Right atrium auricular region (tissue), 2 donors: ENCODE measurements around the gene TMEM156. TPM values are rescaled to one million over a fixed set of nuclear protein-coding genes. Genes with fewer than 3 reads are reported as not detected.

Experiments
- DNase-seq: peaks from one replicate; pipeline ENCODE4 v3.0.0-alpha.2; 2019; ENCODE audit warnings: low spot score
- H3K27ac ChIP-seq, 2 donors: fragments of 200-600 bp; sonication (generic); 1 replicate in 1 of 2; 2 replicates in 1 of 2; pipeline ENCODE4 v1.5.1; 2016 to 2019
- H3K27me3 ChIP-seq, 2 donors: fragments of 200-600 bp; sonication (generic); one replicate each; pipeline versions ENCODE4 v1.5.1 to v1.6.0; 2017 to 2019
- H3K36me3 ChIP-seq: fragments of 200-600 bp; sonication (generic); one replicate; pipeline ENCODE4 v1.5.1; 2016
- H3K4me1 ChIP-seq, 2 donors: fragments of 200-600 bp; sonication (generic); one replicate each; pipeline versions ENCODE4 v1.5.1 to v1.6.0; 2017 to 2019
- H3K4me3 ChIP-seq, 2 donors: fragments of 200-600 bp; sonication (generic); 1 replicate in 1 of 2; 2 replicates in 1 of 2; pipeline ENCODE4 v1.5.1; 2017 to 2019; ENCODE audit warnings: mild to moderate bottlenecking in 1 of 2, moderate library complexity in 1 of 2
- H3K9me3 ChIP-seq, 2 donors: fragments of 200-600 bp; sonication (generic); one replicate each; pipeline ENCODE4 v1.5.1; 2019
- total RNA-seq, 2 donors: library from RNA; depleted of rRNA; stranded (reverse); fragments of >200 nt; gene quantifications; one replicate each; pipeline ENCODE4 v1.1.0, GENCODE V29; 2016
- TF ChIP-seq, protein P1 (sequence below), 2 donors: fragments of 200-600 bp; sonication (generic); IDR thresholded peaks; one replicate each; pipeline ENCODE4 v1.5.1; 2019; ENCODE audit warnings: antibody characterized with exemption in 2 of 2

TMEM156 gene
- total RNA-seq, 2 donors from 2014 or later, result not detected

DNA sequence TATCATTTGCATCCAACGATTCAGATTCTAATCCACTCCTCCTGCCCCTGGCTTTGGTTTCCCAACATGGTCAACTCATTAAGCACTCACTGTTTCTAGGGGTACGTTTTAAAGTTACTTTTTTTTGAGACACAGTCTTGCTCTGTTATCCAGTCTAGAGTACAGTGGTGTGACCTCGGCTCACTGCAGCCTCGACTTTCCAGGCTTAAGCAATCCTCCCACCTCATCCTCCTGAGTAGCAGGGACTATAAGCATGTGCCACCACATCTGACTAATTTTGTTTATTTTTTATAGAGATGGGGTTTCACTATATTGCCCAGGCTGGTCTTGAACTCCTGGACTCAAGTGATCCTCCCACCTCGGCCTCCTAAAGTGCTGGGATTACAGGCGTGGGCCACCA, 48.9 kb downstream of the TMEM156 start:
- Histone ChIP-seq H3K4me3 (no peak overlapping the region), H3K27me3 (no peaks in the 10 kb centered on the region), H3K36me3 (no peaks in the 10 kb centered on the region), H3K27ac (no peak overlapping the region), H3K4me1 (no peaks in the 10 kb centered on the region), H3K9me3 (no peaks in the 10 kb centered on the region)
- DNase-seq, result no peak
- TF ChIP-seq, protein P1, sequence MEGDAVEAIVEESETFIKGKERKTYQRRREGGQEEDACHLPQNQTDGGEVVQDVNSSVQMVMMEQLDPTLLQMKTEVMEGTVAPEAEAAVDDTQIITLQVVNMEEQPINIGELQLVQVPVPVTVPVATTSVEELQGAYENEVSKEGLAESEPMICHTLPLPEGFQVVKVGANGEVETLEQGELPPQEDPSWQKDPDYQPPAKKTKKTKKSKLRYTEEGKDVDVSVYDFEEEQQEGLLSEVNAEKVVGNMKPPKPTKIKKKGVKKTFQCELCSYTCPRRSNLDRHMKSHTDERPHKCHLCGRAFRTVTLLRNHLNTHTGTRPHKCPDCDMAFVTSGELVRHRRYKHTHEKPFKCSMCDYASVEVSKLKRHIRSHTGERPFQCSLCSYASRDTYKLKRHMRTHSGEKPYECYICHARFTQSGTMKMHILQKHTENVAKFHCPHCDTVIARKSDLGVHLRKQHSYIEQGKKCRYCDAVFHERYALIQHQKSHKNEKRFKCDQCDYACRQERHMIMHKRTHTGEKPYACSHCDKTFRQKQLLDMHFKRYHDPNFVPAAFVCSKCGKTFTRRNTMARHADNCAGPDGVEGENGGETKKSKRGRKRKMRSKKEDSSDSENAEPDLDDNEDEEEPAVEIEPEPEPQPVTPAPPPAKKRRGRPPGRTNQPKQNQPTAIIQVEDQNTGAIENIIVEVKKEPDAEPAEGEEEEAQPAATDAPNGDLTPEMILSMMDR (IDR thresholded peaks at IDR 0.05), result no peak

DNA sequence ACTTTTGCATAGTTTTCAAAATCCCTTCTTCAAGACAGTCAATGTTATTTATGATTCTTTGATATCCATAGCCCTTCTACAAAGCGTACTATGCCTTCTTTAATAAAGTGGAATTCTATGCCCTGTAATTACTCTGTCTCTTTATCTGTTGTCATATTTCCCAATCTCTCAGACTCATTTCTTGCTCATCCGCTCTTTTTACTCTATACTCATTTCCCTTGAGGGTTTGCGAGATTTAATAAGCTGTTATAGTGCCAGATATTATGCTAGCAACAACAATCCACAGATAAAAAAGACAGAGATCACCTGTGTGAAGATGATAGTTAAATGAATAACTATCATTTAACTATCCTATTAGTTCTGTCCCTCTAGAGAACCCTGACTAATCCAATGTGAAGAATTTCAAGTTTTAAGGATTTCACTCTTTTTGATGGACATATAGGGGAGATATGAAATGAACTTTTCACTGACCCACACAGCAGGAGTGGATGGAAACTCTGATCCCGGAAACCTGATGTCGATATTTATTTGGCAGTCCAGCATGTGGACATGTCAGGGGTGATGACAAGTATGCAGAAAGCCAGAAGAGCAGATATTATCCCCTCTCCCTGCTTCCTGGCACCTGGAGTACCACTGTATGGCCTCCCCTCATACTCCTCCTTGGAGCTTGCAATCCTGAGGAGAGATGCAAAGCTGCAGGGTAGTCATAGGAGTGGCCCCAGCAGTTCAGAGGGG, 49.7 kb downstream of the TMEM156 start:
- no peak for DNase-seq
- Histone ChIP-seq H3K4me1 (no peaks in the 10 kb centered on the region), H3K27me3 (no peaks in the 10 kb centered on the region), H3K36me3 (no peaks in the 10 kb centered on the region), H3K4me3 (no peak overlapping the region), H3K27ac (no peak overlapping the region), H3K9me3 (no peaks in the 10 kb centered on the region)
- TF ChIP-seq, protein P1 (IDR thresholded peaks at IDR 0.05), result no peak

DNA sequence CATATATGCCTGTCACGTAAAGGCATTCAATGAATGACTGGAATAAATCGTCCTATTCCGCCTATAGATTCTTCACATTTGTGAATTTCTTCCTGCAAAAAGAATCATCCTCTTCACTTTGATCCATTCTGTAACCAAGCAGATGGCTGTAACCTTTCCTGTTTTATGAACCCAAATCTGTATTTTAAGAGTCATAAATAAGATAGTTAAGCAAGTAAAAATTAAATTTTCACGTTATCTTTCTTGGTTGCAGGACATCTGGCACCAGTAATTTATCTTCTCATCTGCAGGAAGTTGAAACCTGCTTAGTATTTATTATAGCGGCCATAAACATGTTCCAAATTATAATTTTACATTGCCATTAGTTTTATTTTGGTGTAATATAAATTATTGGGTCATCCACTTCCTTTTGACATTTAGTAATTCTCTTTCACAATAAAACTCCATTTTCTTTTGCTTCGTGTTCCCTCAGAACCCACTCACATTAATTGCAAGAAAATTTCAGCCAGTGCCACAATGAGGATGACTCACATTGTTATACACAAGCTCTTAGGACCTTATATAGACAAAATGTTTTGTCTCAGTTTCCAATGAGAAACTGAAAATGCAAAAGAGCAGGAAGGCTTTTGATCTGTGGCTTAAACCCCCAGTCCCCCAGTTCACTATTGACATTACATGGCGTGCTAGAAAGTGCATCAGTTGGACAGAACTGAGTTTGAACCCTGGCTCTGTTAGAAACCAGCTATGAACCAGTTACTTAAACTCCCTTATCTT, 51.1 kb downstream of the TMEM156 start:
- Histone ChIP-seq H3K4me1 (no peaks in the 10 kb centered on the region), H3K27ac (no peak overlapping the region)
- TF ChIP-seq, protein P1 (IDR thresholded peaks at IDR 0.05), result no peak

DNA sequence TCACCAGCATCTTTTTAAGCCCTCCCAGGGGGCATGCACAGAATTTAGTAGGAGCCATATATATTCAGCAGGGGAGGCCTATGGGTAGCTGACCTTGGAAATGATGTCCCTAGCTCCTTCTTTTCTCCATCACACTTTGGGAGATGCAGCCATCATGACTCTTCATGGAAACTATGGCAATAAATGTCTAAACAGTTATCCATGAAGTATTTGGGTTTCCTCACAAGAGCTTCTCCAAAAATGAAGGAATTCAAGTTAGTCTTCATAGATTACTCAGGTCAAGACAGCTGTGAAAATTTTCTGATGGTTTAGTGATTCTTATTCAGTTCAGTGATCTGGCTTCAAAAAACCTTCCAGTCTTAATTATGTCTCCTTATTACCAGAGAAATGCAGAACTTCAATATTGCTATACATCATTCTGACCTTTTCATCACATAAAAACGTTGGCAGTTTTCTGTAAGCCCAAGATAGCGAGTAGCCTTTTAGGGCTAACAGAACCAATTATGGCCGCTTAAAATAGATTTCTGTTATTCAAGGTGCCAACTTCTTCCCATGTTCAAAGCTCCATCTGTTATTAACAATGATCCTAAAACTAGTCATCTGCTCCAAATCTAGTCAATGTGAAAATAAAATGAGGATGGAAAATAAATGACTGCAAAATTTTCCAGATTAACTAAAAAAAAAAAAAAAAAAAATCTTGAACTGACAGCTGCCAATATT, 52.5 kb downstream of the TMEM156 start:
- no peak overlapping the region for H3K27ac ChIP-seq
- H3K4me1 ChIP-seq, result no peaks in the 10 kb centered on the region
- H3K9me3 ChIP-seq, result no peaks in the 10 kb centered on the region
- TF ChIP-seq, protein P1 (IDR thresholded peaks at IDR 0.05), result no peak
- H3K27me3 ChIP-seq, result no peaks in the 10 kb centered on the region
- H3K36me3 ChIP-seq, result no peaks in the 10 kb centered on the region
- H3K4me3 ChIP-seq, result no peak overlapping the region
- no peak for DNase-seq

More for the DNA sequence above, 51.1 kb downstream of the TMEM156 start:
- no peak overlapping the region for H3K4me3 ChIP-seq
- H3K36me3 ChIP-seq, result no peaks in the 10 kb centered on the region
- no peaks in the 10 kb centered on the region for H3K27me3 ChIP-seq
- H3K9me3 ChIP-seq, result no peaks in the 10 kb centered on the region
- no peak for DNase-seq

DNA sequence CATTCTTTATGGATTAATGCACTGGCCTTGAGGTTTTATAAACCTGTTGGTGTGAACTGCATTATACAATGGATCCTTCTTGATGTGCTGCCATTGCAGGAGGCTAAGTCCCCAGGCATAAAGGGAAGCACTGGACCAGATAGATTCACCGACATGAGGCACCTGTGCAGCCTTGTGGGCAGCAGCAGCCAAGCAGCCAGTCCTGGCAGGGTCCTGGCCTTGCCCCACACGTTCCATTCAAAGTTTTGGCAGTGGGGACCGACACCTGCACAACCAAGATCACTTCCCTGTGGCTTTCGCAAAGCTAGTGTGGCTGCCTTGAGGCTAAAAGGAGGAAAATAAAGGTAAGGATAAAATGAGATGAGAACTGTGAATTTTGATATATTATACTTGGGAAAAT, 53.1 kb downstream of the TMEM156 start:
- Histone ChIP-seq H3K4me1 (no peaks in the 10 kb centered on the region), H3K27me3 (no peaks in the 10 kb centered on the region), H3K9me3 (no peaks in the 10 kb centered on the region), H3K4me3 (no peak overlapping the region), H3K36me3 (no peaks in the 10 kb centered on the region), H3K27ac (no peak overlapping the region)
- TF ChIP-seq, protein P1 (IDR thresholded peaks at IDR 0.05), result no peak
- no peak for DNase-seq
